ENCODE data around the gene PPP1R17.

The PPP1R17 gene

GRCh38 chr7:31692871-31693270 is 5.9 kb downstream of the PPP1R17 start:
- H3K4me3 ChIP-seq (replicated peaks in 1 of 2; ENCODE audit: low read depth in 2 of 2, low read length in 2 of 2), result no peak overlapping the region
- no peak for DNase-seq (ENCODE audit: low read depth in 2 of 2)
- TF ChIP-seq CTCF (IDR thresholded peaks at IDR 0.05; ENCODE audit: low read depth, low read length), result no peak

GRCh38 chr7:31695859-31696614 is 9.0 kb downstream of the PPP1R17 start:
- no peak overlapping the region for H3K4me3 ChIP-seq (replicated peaks in 1 of 2; ENCODE audit: low read depth in 2 of 2, low read length in 2 of 2)
- TF ChIP-seq CTCF (IDR thresholded peaks at IDR 0.05; ENCODE audit: low read depth, low read length), result no peak
- DNase-seq (ENCODE audit: low read depth in 2 of 2), result no peak

GRCh38 chr7:31699050-31699449 is 12.0 kb downstream of the PPP1R17 start:
- TF ChIP-seq CTCF (IDR thresholded peaks at IDR 0.05; ENCODE audit: low read depth, low read length), result no peak
- no peak overlapping the region for H3K4me3 ChIP-seq (replicated peaks in 1 of 2; ENCODE audit: low read depth in 2 of 2, low read length in 2 of 2)
- no peak for DNase-seq (ENCODE audit: low read depth in 2 of 2)

- no peak for DNase-seq (ENCODE audit: low read depth in 2 of 2)
- H3K4me3 ChIP-seq (replicated peaks in 1 of 2; ENCODE audit: low read depth in 2 of 2, low read length in 2 of 2), result no peak overlapping the region
- no peak for TF ChIP-seq CTCF (IDR thresholded peaks at IDR 0.05; ENCODE audit: low read depth, low read length)
Measured at GRCh38 chr7:31702354-31702753, 15.3 kb downstream of the PPP1R17 start.

- TF ChIP-seq CTCF (IDR thresholded peaks at IDR 0.05; ENCODE audit: low read depth, low read length), result no peak
- H3K4me3 ChIP-seq (replicated peaks in 1 of 2; ENCODE audit: low read depth in 2 of 2, low read length in 2 of 2), result no peak overlapping the region
- no peak for DNase-seq (ENCODE audit: low read depth in 2 of 2)
Measured at GRCh38 chr7:31705377-31705776, 18.4 kb downstream of the PPP1R17 start.

- no peak overlapping the region for H3K4me3 ChIP-seq (replicated peaks in 1 of 2; ENCODE audit: low read depth in 2 of 2, low read length in 2 of 2)
- TF ChIP-seq CTCF (IDR thresholded peaks at IDR 0.05; ENCODE audit: low read depth, low read length), result no peak
- DNase-seq (ENCODE audit: low read depth in 2 of 2), result no peak
Measured at GRCh38 chr7:31707089-31707488, 20.1 kb downstream of the PPP1R17 start.

- no peak for DNase-seq (ENCODE audit: low read depth in 2 of 2)
- TF ChIP-seq CTCF (IDR thresholded peaks at IDR 0.05; ENCODE audit: low read depth, low read length), result no peak
- no peak overlapping the region for H3K4me3 ChIP-seq (replicated peaks in 1 of 2; ENCODE audit: low read depth in 2 of 2, low read length in 2 of 2)
Measured at GRCh38 chr7:31710171-31710570, 23.2 kb downstream of the PPP1R17 start.

Data from cardiac fibroblast (primary cell).